GM19099 (cell line): ENCODE measurements around the gene ALS2CL.

Source experiments
- POLR2A ChIP-seq: IDR thresholded peaks from 3 replicates; pipeline ENCODE4 v1.6.1; 2011; ENCODE audit warnings: low read depth; ENCODE audit not compliant: insufficient read length; ENCODE audit errors: extremely low read depth

ALS2CL gene

DNA sequence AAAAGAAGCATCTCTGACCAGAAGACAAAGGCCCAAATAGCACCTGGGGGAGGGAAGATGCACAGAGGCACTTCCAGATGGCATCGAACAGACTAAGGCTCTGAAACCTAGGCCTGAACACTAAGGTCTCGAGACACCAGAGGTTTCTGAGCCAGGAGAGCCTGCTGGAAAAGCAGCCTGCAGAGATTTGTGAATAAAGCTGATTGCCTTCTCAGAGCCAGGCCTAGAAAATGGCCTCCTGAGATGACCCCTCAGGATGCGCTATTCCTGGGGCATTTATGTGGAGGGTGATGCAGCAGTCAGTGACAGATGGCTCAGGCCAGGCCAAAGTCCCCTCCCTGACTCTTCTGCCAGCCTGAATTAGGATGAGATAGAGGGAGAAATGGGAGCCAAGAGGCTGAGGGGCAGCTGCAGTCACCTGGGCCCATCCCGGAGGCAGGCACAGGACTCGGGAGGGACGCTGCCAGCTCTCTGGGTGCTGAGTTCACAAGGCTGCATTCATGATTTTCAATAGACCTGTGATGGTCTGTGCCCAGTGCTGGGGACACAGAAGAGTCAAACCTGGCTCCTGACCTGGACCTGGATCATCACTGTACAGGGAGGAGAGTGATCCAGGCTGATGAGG lies 17.3 kb upstream of the ALS2CL start:
- TF ChIP-seq POLR2A = no peak

DNA sequence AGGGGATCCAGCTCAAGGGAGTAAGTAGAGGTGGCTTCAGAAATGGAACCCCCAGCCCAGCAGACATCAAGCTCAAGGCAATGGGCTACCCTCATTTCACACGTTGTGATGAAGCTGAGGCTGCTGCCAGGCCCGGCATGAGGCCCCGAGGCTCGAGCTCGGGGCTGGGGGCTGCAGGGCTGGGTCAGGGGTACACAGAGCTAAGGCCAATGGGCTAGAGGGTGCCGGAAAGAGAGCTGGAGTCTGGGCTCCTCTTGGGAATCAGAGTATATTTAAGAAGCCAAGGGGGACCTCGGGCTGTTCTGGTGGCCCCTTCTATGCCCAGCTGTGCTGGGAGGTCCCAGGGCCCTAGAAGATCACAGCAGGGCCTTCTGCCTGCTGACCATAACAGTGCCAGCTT lies 16.8 kb upstream of the ALS2CL start:
- TF ChIP-seq POLR2A = no peak

- TF ChIP-seq POLR2A = no peak
Measured at GRCh38 chr3:46709721-46710120, 16.2 kb upstream of the ALS2CL start.

DNA sequence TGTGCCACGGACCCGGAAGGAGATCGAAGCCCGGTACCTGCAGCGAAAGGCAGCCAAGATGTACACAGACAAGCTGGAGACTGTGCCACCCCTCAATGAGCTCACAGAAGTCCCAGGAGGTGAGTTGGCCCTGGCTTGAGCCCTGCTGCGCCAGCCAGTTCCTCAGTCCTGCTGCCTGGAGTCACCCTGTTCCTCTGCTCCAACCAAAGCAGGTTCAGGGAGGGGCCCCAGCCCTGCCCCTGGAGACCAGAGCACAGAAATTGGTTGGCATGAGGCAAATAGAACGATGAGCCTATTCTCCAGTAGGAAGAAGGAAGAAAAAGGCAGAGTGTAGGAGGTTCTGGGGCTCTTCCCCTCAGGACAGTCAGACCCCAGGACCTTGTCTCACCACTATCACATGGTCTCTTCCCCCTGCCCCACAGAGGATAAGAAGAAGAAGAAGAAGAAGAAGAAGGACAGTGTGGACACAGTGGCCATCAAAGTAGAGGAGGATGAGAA lies 15.7 kb upstream of the ALS2CL start:
- no peak for TF ChIP-seq POLR2A

- no peak for TF ChIP-seq POLR2A
Measured at GRCh38 chr3:46708401-46709156, 15.1 kb upstream of the ALS2CL start.

DNA sequence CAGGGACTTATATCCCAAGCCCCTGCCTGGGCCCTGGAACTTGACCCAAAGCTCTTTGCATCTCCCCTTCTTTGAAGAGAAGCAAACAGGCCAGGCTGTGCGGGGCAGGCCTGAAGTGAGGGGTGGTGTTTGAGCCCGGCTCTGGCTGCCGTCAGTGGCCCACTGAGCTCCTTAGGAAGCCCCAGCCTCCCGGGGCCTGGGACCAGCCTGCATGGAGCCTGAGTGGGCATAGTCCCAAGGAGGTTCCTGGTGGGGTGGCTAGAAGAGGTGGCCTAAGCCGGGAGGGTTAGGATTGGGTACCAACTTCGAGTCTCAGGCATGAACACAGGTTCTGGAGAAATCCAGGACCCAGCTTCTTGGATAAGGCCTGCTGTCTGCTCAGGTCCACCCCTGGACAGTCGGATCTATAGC lies 14.1 kb upstream of the ALS2CL start:
- TF ChIP-seq POLR2A = no peak

- no peak for TF ChIP-seq POLR2A
Measured at GRCh38 chr3:46706771-46707582, 13.5 kb upstream of the ALS2CL start.

- TF ChIP-seq POLR2A = no peak
Measured at GRCh38 chr3:46705751-46706552, 12.5 kb upstream of the ALS2CL start.

DNA sequence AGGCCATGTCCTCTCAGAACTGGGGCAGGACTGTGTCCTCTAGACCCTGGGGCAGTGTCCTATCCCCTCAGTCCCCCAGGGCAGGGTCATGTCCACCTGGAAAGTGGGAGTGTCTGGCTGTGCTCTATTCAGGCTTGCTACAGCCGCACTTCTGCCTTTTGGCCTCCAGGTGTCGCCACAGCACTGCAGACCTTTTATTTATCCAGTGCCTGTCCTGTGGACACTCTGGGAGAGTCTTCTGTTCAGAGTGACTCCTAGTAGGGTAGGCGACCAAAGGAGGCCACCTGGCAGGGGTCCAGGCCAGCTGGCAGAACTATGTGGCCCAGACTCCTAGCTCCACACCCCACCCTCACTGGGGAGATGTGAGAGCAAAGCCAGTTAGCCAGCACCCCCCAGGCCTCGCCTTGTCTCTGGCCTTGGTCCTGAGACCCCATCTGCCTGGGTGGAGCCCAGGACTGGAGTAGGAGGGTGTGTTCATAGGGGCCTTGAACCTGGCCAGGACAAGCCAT lies 11.6 kb upstream of the ALS2CL start:
- TF ChIP-seq POLR2A = no peak

GRCh38 chr3:46703013-46703520 lies 9.6 kb upstream of the ALS2CL start:
- no peak for TF ChIP-seq POLR2A

DNA sequence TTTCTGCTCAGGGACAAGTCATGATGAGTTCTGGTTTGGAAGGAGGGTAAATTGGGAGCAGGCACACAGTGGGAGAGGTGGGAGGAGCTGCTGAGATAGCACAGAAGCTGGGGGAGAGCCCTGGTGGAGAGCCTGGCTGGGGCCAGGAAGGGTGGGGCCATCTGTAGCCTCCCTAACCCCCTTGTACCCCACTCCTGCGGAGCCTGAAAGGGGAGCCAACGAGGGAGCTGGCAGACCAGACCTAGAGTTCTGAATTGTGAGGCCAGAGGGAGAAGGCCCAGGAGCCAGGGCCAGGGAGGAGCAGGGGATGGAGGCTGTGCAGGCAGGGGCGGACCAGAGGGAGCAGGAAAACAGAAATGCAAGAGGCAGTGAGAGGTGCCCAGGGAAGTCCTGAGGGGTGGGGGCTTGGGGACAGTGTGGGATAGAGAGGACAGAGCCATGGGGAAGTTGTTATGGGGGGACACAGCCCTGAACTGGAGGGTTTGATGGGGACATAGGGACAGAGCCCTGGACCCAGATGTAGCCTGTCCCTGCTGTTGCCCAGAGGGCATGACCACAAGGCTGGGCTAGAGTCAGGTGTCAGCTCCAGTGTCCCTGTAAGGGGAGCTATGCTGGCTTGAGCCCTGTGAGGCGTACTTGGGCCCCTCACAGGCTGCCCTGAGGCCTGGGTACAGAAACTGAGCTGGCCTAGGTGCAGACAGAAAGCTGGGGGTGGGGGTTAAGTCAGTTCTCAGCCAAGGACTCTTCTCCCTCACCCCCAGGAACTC lies 8.9 kb upstream of the ALS2CL start:
- TF ChIP-seq POLR2A = no peak

DNA sequence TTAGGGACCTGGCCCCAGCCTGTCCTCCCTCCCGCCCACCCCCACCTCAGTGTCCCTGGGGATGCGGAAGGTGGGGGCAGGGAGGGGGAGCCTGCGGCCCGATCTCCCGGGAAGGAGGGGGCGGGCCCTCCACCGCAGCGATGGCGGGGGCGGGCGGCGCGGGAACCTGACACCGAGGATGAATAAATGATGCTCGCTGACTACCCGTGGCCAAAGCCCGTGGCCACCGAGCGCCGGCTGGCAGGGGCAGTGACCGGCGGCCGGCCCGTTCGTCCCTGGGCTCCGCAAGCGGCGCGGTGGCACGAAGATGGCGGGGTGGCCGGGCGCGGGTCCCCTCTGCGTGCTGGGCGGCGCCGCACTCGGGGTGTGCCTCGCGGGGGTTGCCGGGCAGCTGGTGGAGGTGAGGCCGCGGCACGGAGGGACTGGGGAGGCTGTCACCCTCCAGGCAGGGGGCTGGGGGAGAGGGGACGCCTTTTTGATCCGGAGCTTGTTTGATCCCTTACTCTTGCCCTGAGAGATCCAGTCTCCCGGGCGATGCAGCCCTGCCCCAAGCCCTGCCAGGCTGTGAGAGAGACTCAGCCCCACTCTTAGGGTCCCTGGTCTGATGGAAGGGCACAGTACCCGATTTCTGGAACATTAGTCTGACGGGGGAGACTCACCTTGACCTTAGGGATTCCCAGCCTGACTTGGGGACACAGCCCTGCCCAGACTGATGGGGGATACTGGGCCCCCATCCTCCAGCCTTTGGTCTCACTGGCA lies 7.9 kb upstream of the ALS2CL start, which contains the start of gene TMIE:
Gene TMIE (plus strand): TSS at position 212 of the 759 bp plus-strand sequence. CDS start 96 bp downstream, at position 308.
- no peak for TF ChIP-seq POLR2A

- TF ChIP-seq POLR2A = no peak
Measured at GRCh38 chr3:46700772-46701171, 7.3 kb upstream of the ALS2CL start.
